ENCODE results near the gene DHRS2. TPM values are rescaled to one million over a fixed set of nuclear protein-coding genes. Genes with fewer than 3 reads are reported as not detected.
"Not testable (repeated sequence)": the region's sequence is repeated elsewhere in the genome, so short reads cannot be mapped to it uniquely, and the experiment has no call there.

Gene DHRS2
- total RNA-seq, 1 experiment from 2014 or later = 17.2 TPM

- DNase-seq (ENCODE audit: low spot score) = no peak
These were observed 12.7 kb downstream of the DHRS2 start for GRCh38 chr14:23648764-23649460.

GRCh38 chr14:23650506-23650905 lies 14.3 kb downstream of the DHRS2 start:
- no peak for DNase-seq (ENCODE audit: low spot score)

- no peak for DNase-seq (ENCODE audit: low spot score)
These were observed 16.9 kb downstream of the DHRS2 start for GRCh38 chr14:23653051-23653450.

DNA sequence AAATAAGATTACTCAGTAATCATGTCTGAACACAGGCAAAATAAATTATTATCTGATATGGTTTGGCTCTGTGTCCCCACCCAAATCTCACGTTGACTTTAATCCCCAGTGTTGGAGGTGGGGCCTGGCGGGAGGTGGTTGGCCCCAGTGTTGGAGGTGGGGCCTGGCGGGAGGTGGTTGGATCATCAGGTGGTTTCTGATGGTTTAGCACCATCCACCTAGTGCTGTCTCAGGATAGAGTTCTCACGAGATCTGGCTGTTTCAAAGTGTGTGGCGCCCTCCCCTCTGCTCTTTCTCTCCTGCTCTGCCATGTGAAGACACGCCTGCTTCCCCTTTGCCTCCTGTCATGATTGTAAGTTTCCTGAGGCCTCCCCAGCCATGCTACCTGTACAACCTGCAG lies 18.1 kb downstream of the DHRS2 start:
- DNase-seq (ENCODE audit: low spot score) = no peak

- no peak for DNase-seq (ENCODE audit: low spot score)
These were observed 21.9 kb downstream of the DHRS2 start for GRCh38 chr14:23657959-23658470.

GRCh38 chr14:23660290-23661226 lies 24.4 kb downstream of the DHRS2 start:
- no peak for DNase-seq (ENCODE audit: low spot score)

GRCh38 chr14:23661542-23661941 lies 25.4 kb downstream of the DHRS2 start:
- no peak for DNase-seq (ENCODE audit: low spot score)

- DNase-seq (ENCODE audit: low spot score) = no peak
These were observed 27.0 kb downstream of the DHRS2 start for GRCh38 chr14:23663127-23663526.

DNA sequence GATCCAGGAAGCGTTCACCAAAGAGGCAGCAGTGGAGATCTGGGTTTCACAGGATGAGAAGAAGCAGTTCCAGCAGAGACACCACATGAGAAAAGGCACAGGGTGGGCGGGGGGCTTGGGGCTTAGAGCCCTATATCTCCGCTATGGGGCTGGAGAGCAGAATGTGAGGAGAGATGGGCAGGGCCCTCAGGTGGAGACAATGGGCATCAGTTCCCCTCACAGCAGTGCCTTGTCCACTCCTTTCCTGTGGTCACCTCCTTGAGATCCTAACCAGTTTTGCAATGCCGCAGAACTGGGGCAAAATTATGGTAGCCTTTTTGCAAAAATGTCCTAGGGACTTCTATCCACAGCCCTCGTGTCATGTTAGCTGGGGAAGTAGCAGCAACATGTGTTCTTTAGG lies 27.5 kb downstream of the DHRS2 start:
- DNase-seq (ENCODE audit: low spot score) = no peak

GRCh38 chr14:23664207-23664885 lies 28.2 kb downstream of the DHRS2 start:
- DNase-seq (ENCODE audit: low spot score) = no peak

- no peak for DNase-seq (ENCODE audit: low spot score)
These were observed 29.3 kb downstream of the DHRS2 start for GRCh38 chr14:23665302-23666016.

GRCh38 chr14:23667134-23667533 lies 31.0 kb downstream of the DHRS2 start:
- DNase-seq (ENCODE audit: low spot score) = no peak

DNA sequence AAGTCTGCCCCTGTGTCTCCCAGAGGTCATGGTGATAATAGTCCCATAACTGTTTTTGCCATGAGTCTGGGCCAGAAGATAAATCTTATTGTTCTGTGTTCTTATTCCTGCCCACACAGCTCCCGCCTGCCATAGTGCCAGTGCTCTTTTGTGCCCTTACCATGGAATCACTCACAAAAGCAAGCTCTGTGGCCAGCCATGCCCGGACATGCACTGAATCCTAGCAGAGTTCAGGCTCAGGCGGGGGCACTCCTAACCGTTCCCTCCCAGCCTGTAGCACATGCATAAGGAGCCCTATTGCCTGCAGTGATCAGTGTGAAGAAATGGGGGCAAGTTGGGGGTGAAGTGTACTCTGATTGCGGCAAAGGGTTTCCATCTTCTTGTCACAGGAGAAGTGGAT lies 33.3 kb downstream of the DHRS2 start:
- no peak for DNase-seq (ENCODE audit: low spot score)

- no peak for DNase-seq (ENCODE audit: low spot score)
These were observed 34.3 kb downstream of the DHRS2 start for GRCh38 chr14:23670481-23670880.

GRCh38 chr14:23672200-23672599 lies 36.0 kb downstream of the DHRS2 start:
- DNase-seq (ENCODE audit: low spot score) = no peak

- DNase-seq (ENCODE audit: low spot score) = no peak
These were observed 39.2 kb downstream of the DHRS2 start for GRCh38 chr14:23675337-23675736.

DNA sequence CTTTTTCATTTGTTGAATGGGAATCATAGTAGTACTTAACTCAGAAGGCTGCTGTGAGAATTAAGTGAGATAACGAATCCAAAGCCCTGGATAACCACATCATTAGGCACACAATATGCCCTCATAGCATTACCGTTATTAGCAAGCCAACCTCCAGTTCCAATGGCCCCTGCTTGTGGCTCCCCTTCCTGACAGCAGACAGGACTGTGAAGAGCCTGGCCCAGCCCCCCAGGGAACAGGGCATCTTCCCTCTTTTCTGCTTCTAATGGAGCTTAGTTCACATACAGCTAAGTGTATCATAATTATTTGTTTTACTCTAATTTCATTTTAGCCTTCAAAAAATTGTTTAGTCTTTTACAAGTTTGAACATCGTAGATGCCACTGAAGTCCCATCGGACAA lies 39.7 kb downstream of the DHRS2 start:
- DNase-seq (ENCODE audit: low spot score) = no peak

DNA sequence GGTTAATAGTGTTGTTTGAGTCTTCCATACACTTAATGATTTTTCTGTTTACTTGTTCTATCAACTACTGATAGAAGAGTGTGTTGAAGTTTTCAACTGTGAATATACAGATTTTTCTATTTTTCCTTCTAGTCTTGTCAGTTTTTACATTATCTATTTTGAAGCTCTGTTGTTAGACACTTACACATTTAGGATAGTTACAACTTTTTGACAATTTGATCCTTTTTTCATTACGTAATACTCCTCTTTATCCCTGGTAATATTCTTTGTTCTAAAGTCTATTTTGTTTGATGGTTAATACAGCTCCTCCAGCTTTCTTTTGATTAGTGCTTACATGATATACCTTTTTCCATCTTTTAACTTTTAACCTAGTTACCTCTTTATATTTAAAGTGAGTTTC lies 45.2 kb downstream of the DHRS2 start:
- DNase-seq (ENCODE audit: low spot score) = no peak

- not testable (repeated sequence) for DNase-seq (ENCODE audit: low spot score)
These were observed 53.7 kb downstream of the DHRS2 start for GRCh38 chr14:23689709-23690514.

DNA sequence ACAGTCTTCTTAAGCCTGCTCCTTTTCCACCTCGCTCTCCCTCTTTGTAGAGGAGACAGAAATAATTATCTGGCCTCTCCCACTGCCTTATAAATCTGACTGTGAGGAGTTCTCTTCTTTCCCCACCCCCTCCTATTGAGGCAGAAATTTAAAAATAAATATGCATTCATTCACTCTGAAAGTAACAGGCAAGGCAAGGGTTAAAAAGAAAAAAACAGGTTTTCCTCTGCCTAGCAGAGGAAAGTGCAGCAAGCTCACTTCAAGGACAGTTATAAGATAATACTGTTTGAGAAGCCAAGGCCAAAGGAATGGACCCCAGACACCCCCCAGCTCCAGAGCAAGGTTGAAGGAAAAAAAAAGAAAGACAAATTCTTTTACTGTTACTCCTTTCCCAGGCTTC lies 56.3 kb downstream of the DHRS2 start:
- no peak for DNase-seq (ENCODE audit: low spot score)
